Measurements from ENCODE around the gene L3MBTL4. TPM values are rescaled to one million over a fixed set of nuclear protein-coding genes. Genes with fewer than 3 reads are reported as not detected.

The L3MBTL4 gene
- total RNA-seq, 4 donors from 2014 or later: 11.3 to 16.3 (median 11.8) TPM

- intact Hi-C loops (cut with DNase I; ENCODE audit: low total_unique reads): no loop called here
- no peak for TF ChIP-seq CTCF (IDR thresholded peaks at IDR 0.05)
- no peak for TF ChIP-seq POLR2A (IDR thresholded peaks at IDR 0.05)
- DNase-seq (ENCODE audit: low spot score in 2 of 2): no peak
- 86 to 92% methylated on average over 3 of the region's 3 CpGs for WGBS, 2 donors
- H3K4me3 ChIP-seq (ENCODE audit: low read depth, poor library complexity, severe bottlenecking): no peak overlapping the region
Measured at GRCh38 chr18:5973099-5973498, 441.6 kb downstream of the L3MBTL4 start.

- no peak for DNase-seq (ENCODE audit: low spot score in 2 of 2)
- intact Hi-C loops (cut with DNase I; ENCODE audit: low total_unique reads): no loop called here
- WGBS, 2 donors: 86 to 90% methylated on average over 7 of the region's 7 CpGs
- H3K4me3 ChIP-seq (ENCODE audit: low read depth, poor library complexity, severe bottlenecking): no peak overlapping the region
- TF ChIP-seq POLR2A (IDR thresholded peaks at IDR 0.05): no peak
Measured at GRCh38 chr18:5972298-5972697, 442.4 kb downstream of the L3MBTL4 start.

DNA sequence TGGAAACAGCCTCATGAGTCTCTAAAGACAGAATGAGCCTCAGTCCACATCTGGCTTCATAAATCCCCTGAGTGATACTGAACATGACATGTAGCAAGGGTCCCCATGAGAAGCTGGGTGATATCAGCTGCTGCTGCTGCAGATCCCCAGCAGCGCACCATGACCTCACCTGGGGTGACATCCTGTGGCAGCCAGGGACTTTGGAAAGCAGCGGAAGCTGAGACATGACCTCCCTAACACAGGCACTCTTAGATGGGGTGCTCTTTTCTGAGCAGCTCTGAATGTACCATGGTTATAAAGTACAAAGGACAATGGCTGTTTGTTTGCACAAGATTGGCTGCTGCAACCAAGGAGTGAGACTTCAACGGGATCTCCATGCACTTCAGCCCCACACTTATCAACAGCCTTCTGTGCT lies 444.7 kb downstream of the L3MBTL4 start:
- H3K4me3 ChIP-seq (ENCODE audit: low read depth, poor library complexity, severe bottlenecking): no peak overlapping the region
- intact Hi-C loops (cut with DNase I; ENCODE audit: low total_unique reads): no loop called here
- DNase-seq (ENCODE audit: low spot score in 2 of 2): no peak
- no peak for TF ChIP-seq POLR2A (IDR thresholded peaks at IDR 0.05)
- TF ChIP-seq CTCF (IDR thresholded peaks at IDR 0.05): no peak
- WGBS, 2 donors: 63 to 79% methylated on average over 3 of the region's 3 CpGs

DNA sequence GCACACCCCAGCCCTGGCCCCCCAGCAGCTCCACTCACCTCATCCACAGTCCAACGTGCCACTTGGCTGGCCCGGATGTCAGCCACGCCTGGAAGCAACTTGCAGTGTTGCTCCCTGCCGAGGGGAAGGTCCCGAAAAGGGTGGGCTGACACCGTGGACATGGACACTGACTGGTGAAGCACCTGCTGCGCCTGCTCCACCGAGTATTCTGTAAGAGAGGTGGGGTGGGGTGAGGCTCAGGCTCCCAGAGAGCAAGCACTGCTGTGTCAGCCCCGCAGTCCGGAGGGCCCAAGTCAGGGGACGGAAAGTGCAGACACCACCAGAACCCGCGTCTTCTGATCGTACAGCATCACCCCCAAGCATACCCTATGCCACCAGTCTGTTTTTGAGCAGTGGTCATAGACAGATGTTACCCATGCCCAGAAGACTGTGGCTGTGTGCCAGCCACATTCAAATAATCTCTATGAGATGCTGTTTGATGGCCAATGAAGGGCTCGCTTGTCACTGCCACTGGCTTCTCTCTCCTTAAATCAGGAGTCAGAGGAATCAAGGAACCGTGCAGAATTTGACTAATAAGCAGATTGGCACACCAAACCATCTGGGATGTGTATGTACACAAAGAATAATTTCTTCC lies 445.2 kb downstream of the L3MBTL4 start:
- intact Hi-C loops (cut with DNase I; ENCODE audit: low total_unique reads): no loop called here
- WGBS, 2 donors: 88 to 93% methylated on average over 15 to 16 of the region's 16 CpGs
- no peak for TF ChIP-seq CTCF (IDR thresholded peaks at IDR 0.05)
- no peak for TF ChIP-seq POLR2A (IDR thresholded peaks at IDR 0.05)
- DNase-seq (ENCODE audit: low spot score in 2 of 2): peak; percentile 4 to 76
- no peak overlapping the region for H3K4me3 ChIP-seq (ENCODE audit: low read depth, poor library complexity, severe bottlenecking)

DNA sequence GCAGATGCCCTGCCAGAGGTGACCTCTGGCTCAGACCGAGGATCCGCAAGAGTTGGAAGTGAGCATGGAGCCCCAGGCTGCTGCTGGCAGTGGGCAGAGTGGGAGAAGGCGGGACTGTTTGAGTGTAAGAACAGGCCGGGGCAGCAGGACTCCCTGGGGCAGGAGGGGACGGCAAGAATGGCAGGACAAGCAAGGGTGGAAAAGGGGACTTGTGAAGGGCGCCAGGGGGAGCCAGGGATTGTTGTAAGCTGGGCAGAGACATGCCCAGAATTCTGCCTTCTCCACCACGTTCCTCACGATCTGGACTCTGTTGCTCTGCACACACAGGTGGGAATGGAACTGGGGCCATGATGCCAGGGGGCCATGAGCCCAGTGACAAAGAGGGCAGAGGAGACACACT lies 447.0 kb downstream of the L3MBTL4 start:
- whole genome bisulfite sequencing, 2 donors: 91 to 97% methylated on average over 8 of the region's 8 CpGs
- DNase-seq (ENCODE audit: low spot score in 2 of 2): peak in 1 of 2 donors; percentile 50
- intact Hi-C loops (cut with DNase I; ENCODE audit: low total_unique reads): no loop called here
- TF ChIP-seq CTCF (IDR thresholded peaks at IDR 0.05): no peak
- H3K4me3 ChIP-seq (ENCODE audit: low read depth, poor library complexity, severe bottlenecking): no peak overlapping the region

DNA sequence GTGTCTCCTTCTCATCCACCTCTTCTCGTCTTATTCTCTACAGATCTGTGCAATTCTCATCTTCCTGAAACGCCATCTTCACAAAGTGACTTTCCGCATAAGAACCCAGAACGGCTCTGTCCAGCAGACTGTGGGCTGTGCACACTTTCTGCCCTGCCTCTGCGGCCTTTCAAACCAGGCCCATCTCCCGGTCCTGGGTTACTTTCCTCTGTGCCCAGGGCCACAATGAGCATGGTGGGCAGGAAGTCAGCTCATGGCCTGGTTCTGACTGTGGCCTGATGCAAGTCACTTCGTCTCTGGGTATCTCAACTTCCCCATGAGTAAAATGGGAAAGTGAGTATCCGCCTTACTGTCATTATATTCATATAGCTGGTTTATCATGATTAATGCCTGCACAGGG lies 447.7 kb downstream of the L3MBTL4 start:
- DNase-seq (ENCODE audit: low spot score in 2 of 2): peak in 1 of 2 donors; percentile 39
- 94% methylated on average over 8 of the region's 8 CpGs for WGBS, 2 donors
- TF ChIP-seq CTCF (IDR thresholded peaks at IDR 0.05): no peak
- no peak for TF ChIP-seq POLR2A (IDR thresholded peaks at IDR 0.05)
- no peak overlapping the region for H3K4me3 ChIP-seq (ENCODE audit: low read depth, poor library complexity, severe bottlenecking)
- intact Hi-C loops (cut with DNase I; ENCODE audit: low total_unique reads): no loop called here
